HG03280 (cell line): ENCODE measurements around the gene CCDC34.

ENCODE experiments used
- ATAC-seq: cut with Tn5 transposase; IDR thresholded peaks from one replicate; pipeline ENCODE4 v1.9.1; 2021; ENCODE audit warnings: mild to moderate bottlenecking, moderate library complexity; ENCODE audit not compliant: unreplicated experiment

Gene CCDC34

GRCh38 chr11:27292637-27293010 is 70.4 kb downstream of the CCDC34 start:
- ATAC-seq: no peak

GRCh38 chr11:27291954-27292636 is 70.9 kb downstream of the CCDC34 start:
- ATAC-seq: no peak

- no peak for ATAC-seq
Measured at GRCh38 chr11:27291302-27291889, 71.6 kb downstream of the CCDC34 start.

- no peak for ATAC-seq
Measured at GRCh38 chr11:27290261-27291050, 72.6 kb downstream of the CCDC34 start.
